Nephron progenitor cell (in vitro differentiated cells): ENCODE data around the gene CREB3L1.

Experiments
- DNase-seq: peaks from one replicate; pipeline ENCODE4 v3.0.0; 2021
- H3K27ac Mint-ChIP-seq: 2 replicates; pipeline ENCODE4 v1.8.0; 2021; ENCODE audit warnings: mild to moderate bottlenecking, moderate library complexity, mixed read lengths
- H3K27me3 Mint-ChIP-seq: 2 replicates; pipeline ENCODE4 v1.8.0; 2021; ENCODE audit warnings: mild to moderate bottlenecking, low read depth, mixed read lengths; ENCODE audit not compliant: poor library complexity
- H3K36me3 Mint-ChIP-seq: 2 replicates; pipeline ENCODE4 v1.8.0; 2021; ENCODE audit warnings: low read depth, mixed read lengths
- H3K4me1 Mint-ChIP-seq: 2 replicates; pipeline ENCODE4 v1.8.0; 2021; ENCODE audit warnings: mixed read lengths
- H3K4me3 Mint-ChIP-seq: 2 replicates; pipeline ENCODE4 v1.8.0; 2021; ENCODE audit warnings: mild to moderate bottlenecking, moderate library complexity, mixed read lengths
- H3K9me3 Mint-ChIP-seq: 2 replicates; pipeline ENCODE4 v1.8.0; 2021; ENCODE audit warnings: mild to moderate bottlenecking, moderate library complexity, mixed read lengths
- TF ChIP-seq, protein P1 (sequence below): fragments of 200-600 bp; sonication (generic); IDR thresholded peaks from 2 replicates; pipeline ENCODE4 v1.5.0; 2021; ENCODE audit warnings: antibody characterized with exemption

Gene CREB3L1

GRCh38 chr11:46333394-46333947 lies 56.0 kb downstream of the CREB3L1 start:
- Mint-ChIP-seq H3K36me3 (no peaks in the 10 kb centered on the region), H3K4me1 (peaks cover 63% of the 10 kb centered on the region), H3K4me3 (peak overlapping the region; percentile 75), H3K9me3 (no peaks in the 10 kb centered on the region), H3K27me3 (peaks cover 61% of the 10 kb centered on the region), H3K27ac (no peak overlapping the region)
- no peak for DNase-seq
- TF ChIP-seq, protein P1, sequence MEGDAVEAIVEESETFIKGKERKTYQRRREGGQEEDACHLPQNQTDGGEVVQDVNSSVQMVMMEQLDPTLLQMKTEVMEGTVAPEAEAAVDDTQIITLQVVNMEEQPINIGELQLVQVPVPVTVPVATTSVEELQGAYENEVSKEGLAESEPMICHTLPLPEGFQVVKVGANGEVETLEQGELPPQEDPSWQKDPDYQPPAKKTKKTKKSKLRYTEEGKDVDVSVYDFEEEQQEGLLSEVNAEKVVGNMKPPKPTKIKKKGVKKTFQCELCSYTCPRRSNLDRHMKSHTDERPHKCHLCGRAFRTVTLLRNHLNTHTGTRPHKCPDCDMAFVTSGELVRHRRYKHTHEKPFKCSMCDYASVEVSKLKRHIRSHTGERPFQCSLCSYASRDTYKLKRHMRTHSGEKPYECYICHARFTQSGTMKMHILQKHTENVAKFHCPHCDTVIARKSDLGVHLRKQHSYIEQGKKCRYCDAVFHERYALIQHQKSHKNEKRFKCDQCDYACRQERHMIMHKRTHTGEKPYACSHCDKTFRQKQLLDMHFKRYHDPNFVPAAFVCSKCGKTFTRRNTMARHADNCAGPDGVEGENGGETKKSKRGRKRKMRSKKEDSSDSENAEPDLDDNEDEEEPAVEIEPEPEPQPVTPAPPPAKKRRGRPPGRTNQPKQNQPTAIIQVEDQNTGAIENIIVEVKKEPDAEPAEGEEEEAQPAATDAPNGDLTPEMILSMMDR: no peak

DNA sequence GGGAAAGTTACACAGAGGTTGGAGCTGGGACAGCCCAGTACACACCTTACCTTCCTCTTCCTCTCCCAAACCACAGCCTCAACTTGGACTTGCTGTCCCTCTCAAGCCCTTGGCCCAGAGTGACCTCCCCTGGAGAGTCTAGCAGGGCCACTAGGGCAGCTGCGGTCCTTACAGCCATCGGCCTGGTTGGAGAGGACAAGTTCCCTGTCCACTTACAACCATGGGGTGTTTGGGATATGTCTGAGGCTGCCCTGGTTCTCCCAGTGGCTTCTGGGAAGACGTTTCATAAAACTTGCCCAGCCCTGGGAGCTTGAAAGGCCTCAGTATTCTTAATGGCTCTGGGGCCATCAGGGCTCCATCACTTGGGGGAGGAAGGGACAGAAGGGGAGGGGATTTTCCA lies 56.7 kb downstream of the CREB3L1 start:
- H3K27ac Mint-ChIP-seq: no peak overlapping the region
- H3K4me1 Mint-ChIP-seq: peaks cover 70% of the 10 kb centered on the region
- H3K27me3 Mint-ChIP-seq: peaks cover 59% of the 10 kb centered on the region
- H3K9me3 Mint-ChIP-seq: no peaks in the 10 kb centered on the region
- H3K36me3 Mint-ChIP-seq: no peaks in the 10 kb centered on the region
- H3K4me3 Mint-ChIP-seq: peak overlapping the region; percentile 75
- TF ChIP-seq, protein P1: no peak
- DNase-seq: no peak

DNA sequence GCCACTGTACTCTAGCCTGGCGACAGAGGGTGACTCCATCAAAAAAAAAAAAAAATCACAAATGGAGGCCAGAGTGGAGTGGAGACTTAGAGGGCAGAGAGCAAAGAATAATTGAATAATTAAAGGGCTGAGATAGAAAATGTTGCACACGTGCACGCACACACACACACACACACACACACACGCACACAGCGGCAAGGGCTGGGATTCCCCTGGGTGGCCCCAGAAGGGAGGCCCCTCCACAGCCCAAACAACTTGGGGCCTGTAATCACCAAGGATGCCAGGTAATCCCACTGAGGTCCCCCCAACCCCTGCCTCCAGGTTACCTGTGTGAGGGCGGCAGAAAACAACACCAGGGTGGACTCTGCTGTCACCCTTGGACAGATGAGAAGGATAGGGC lies 57.8 kb downstream of the CREB3L1 start:
- Mint-ChIP-seq H3K9me3 (no peaks in the 10 kb centered on the region), H3K27me3 (peaks cover 53% of the 10 kb centered on the region), H3K4me3 (no peak overlapping the region), H3K27ac (no peak overlapping the region), H3K4me1 (peaks cover 70% of the 10 kb centered on the region), H3K36me3 (no peaks in the 10 kb centered on the region)
- no peak for DNase-seq
- TF ChIP-seq, protein P1: no peak

GRCh38 chr11:46335890-46336562 lies 58.6 kb downstream of the CREB3L1 start:
- H3K27me3 Mint-ChIP-seq: peaks cover 54% of the 10 kb centered on the region
- peak overlapping the region; percentile 47 for H3K27ac Mint-ChIP-seq
- no peak overlapping the region for H3K4me3 Mint-ChIP-seq
- TF ChIP-seq, protein P1: no peak
- H3K9me3 Mint-ChIP-seq: no peaks in the 10 kb centered on the region
- no peaks in the 10 kb centered on the region for H3K36me3 Mint-ChIP-seq
- DNase-seq: no peak
- H3K4me1 Mint-ChIP-seq: peaks cover 65% of the 10 kb centered on the region

GRCh38 chr11:46336563-46337180 lies 59.2 kb downstream of the CREB3L1 start:
- no peaks in the 10 kb centered on the region for H3K9me3 Mint-ChIP-seq
- TF ChIP-seq, protein P1: no peak
- peaks cover 51% of the 10 kb centered on the region for H3K27me3 Mint-ChIP-seq
- H3K4me3 Mint-ChIP-seq: no peak overlapping the region
- H3K36me3 Mint-ChIP-seq: no peaks in the 10 kb centered on the region
- no peak for DNase-seq
- H3K27ac Mint-ChIP-seq: no peak overlapping the region
- peaks cover 65% of the 10 kb centered on the region for H3K4me1 Mint-ChIP-seq
